NCI-H1436 treated with DMSO at 0.1 percent for 48 hours (cell line): ENCODE results near the gene THRB.

ENCODE experiments used
- DNase-seq: peaks from one replicate; lab custom pipeline; 2025; lab: John Stamatoyannopoulos, UW

THRB gene

GRCh38 chr3:24348348-24348747, 146.3 kb downstream of the THRB start:
- DNase-seq: no peak

GRCh38 chr3:24344784-24345439, 149.7 kb downstream of the THRB start:
- no peak for DNase-seq

GRCh38 chr3:24343084-24343783, 151.4 kb downstream of the THRB start:
- no peak for DNase-seq

GRCh38 chr3:24342275-24342674, 152.4 kb downstream of the THRB start:
- no peak for DNase-seq

- DNase-seq: no peak
Measured at GRCh38 chr3:24341668-24342067, 153.0 kb downstream of the THRB start.

GRCh38 chr3:24340966-24341365, 153.7 kb downstream of the THRB start:
- DNase-seq: no peak

- no peak for DNase-seq
Measured at GRCh38 chr3:24340161-24340560, 154.5 kb downstream of the THRB start.

- no peak for DNase-seq
Measured at GRCh38 chr3:24339266-24339825, 155.3 kb downstream of the THRB start.

GRCh38 chr3:24338409-24339130, 156.1 kb downstream of the THRB start:
- no peak for DNase-seq

- no peak for DNase-seq
Measured at GRCh38 chr3:24336101-24336500, 158.5 kb downstream of the THRB start.

- DNase-seq: no peak
Measured at GRCh38 chr3:24332092-24332491, 162.6 kb downstream of the THRB start.

- DNase-seq: no peak
Measured at GRCh38 chr3:24323272-24323671, 171.4 kb downstream of the THRB start.

- DNase-seq: no peak
Measured at GRCh38 chr3:24320601-24321000, 174.0 kb downstream of the THRB start.

GRCh38 chr3:24318677-24319287, 175.9 kb downstream of the THRB start:
- DNase-seq: no peak

GRCh38 chr3:24316887-24317383, 177.7 kb downstream of the THRB start:
- DNase-seq: no peak

- DNase-seq: no peak
Measured at GRCh38 chr3:24315971-24316370, 178.7 kb downstream of the THRB start.

GRCh38 chr3:24315356-24315755, 179.3 kb downstream of the THRB start:
- no peak for DNase-seq

GRCh38 chr3:24311881-24312280, 182.8 kb downstream of the THRB start:
- DNase-seq: no peak

GRCh38 chr3:24310887-24311286, 183.8 kb downstream of the THRB start:
- DNase-seq: no peak

GRCh38 chr3:24306518-24306917, 188.1 kb downstream of the THRB start:
- DNase-seq: no peak

GRCh38 chr3:24305795-24306467, 188.7 kb downstream of the THRB start:
- DNase-seq: no peak
